GM23248 (cell line): ENCODE data around the gene DCD. TPM values are rescaled to one million over a fixed set of nuclear protein-coding genes. Genes with fewer than 3 reads are reported as not detected.

Experiments
- DNase-seq: peaks from one replicate; pipeline ENCODE4 v3.0.0-alpha.2; 2015
- H2AFZ ChIP-seq: fragments of 200-600 bp; sonication (generic); 2 replicates; pipeline ENCODE4 v1.6.1; 2016; ENCODE audit warnings: antibody characterized with exemption
- H3F3A ChIP-seq: fragments of 200-600 bp; sonication (generic); 2 replicates; pipeline ENCODE4 v1.6.1; 2016; ENCODE audit warnings: mild to moderate bottlenecking, antibody characterized with exemption, mixed run types; ENCODE audit not compliant: insufficient read depth
- H3K27ac ChIP-seq: fragments of 200-600 bp; sonication (generic); 2 replicates; pipeline ENCODE4 v1.5.1; 2016; ENCODE audit warnings: mild to moderate bottlenecking
- H3K27me3 ChIP-seq: fragments of 200-600 bp; sonication (generic); replicated peaks from 2 replicates; pipeline ENCODE4 v1.6.1; 2016; ENCODE audit warnings: mild to moderate bottlenecking; ENCODE audit not compliant: insufficient read depth
- H3K36me3 ChIP-seq: fragments of 200-600 bp; sonication (generic); 2 replicates; pipeline ENCODE4 v1.6.1; 2016; ENCODE audit warnings: low read depth, mild to moderate bottlenecking
- H3K4me1 ChIP-seq: fragments of 200-600 bp; sonication (generic); 2 replicates; pipeline ENCODE4 v1.6.1; 2016; ENCODE audit warnings: mild to moderate bottlenecking; ENCODE audit not compliant: insufficient read depth
- H3K4me2 ChIP-seq: fragments of 200-600 bp; sonication (generic); one replicate; pipeline ENCODE4 v1.6.1; 2016; ENCODE audit warnings: mild to moderate bottlenecking; ENCODE audit not compliant: unreplicated experiment
- H3K4me3 ChIP-seq: fragments of 200-600 bp; sonication (generic); 2 replicates; pipeline ENCODE4 v1.5.1; 2016; ENCODE audit warnings: mild to moderate bottlenecking
- H3K79me2 ChIP-seq: fragments of 200-600 bp; sonication (generic); 2 replicates; pipeline ENCODE4 v1.6.1; 2016; ENCODE audit warnings: mild to moderate bottlenecking; ENCODE audit not compliant: insufficient read depth
- H3K9ac ChIP-seq: fragments of 200-600 bp; sonication (generic); 2 replicates; pipeline ENCODE4 v1.6.1; 2016; ENCODE audit warnings: mild to moderate bottlenecking
- H3K9me2 ChIP-seq: fragments of 200-600 bp; sonication (generic); 2 replicates; pipeline ENCODE4 v1.6.1; 2016; ENCODE audit warnings: mixed run types, mild to moderate bottlenecking, moderate library complexity; ENCODE audit not compliant: insufficient read depth
- H3K9me3 ChIP-seq: fragments of 200-600 bp; sonication (generic); one replicate; pipeline ENCODE4 v1.6.1; 2017; ENCODE audit warnings: low read depth
- H4K20me1 ChIP-seq: fragments of 200-600 bp; sonication (generic); 2 replicates; pipeline ENCODE4 v1.6.0; 2016; ENCODE audit not compliant: insufficient read depth
- EZH2 ChIP-seq: fragments of 200-600 bp; sonication (generic); IDR thresholded peaks from 2 replicates; pipeline ENCODE4 v1.6.1; 2018; ENCODE audit warnings: antibody characterized with exemption, mild to moderate bottlenecking; ENCODE audit not compliant: insufficient read depth, poor library complexity, severe bottlenecking
- EZH2phosphoT487 ChIP-seq: fragments of 200-600 bp; sonication (generic); IDR thresholded peaks from 2 replicates; pipeline ENCODE4 v1.6.1; 2018; ENCODE audit warnings: antibody characterized with exemption, moderate library complexity, mild to moderate bottlenecking, low read depth; ENCODE audit not compliant: insufficient read depth
- WGBS, 2 experiments: methylation state at CpG; one replicate each; pipeline ENCODE4 v1.1.6; 2015 to 2017; ENCODE audit warnings: low lambda C conversion rate in 2 of 2, low coverage in 1 of 2; ENCODE audit errors: missing lambda C conversion rate in 2 of 2; 5-methylcytosine and 5-hydroxymethylcytosine counted together
- in situ Hi-C: fragments of 300-500 bp; cut with MboI; formaldehyde crosslinking; loops from 2 replicates; pipeline ENCODE4 v1.15.0; 2020
- polyA plus RNA-seq: library from polyadenylated mRNA; unstranded; fragments of >200 nt; fragmentation: Nextera tagmentation; extraction: Ambion mirVana; gene quantifications from 2 replicates; pipeline ENCODE4 v1.2.1, GENCODE V29; 2016
- total RNA-seq: library from RNA; depleted of rRNA; stranded (reverse); fragments of >200 nt; shearing (Covaris generic); gene quantifications from 2 replicates; pipeline ENCODE4 v1.2.3, GENCODE V29; 2014

DCD gene
- total and polyA plus RNA-seq, 2 experiments from 2014 or later, result not detected

DNA sequence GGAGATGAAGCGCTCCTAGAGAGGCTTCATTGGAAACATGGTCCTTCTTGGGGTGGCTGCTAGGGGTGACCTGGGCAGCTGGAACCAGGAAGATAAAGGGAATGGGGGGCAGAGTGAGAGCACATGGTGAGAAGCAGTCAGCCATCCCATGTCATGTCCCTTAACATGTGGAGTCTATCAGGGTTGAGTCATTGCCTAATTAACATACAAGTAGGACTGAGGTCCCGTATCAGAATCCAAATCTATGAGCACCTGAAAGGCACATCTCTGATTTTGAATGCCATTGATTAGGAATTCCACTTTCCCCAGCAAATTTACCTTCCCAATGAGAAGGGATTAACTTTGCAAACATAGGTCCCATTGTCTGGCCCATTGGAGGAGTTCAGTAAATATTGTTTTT is 39.4 kb downstream of the DCD start:
- Histone ChIP-seq H3K4me3 (no peak overlapping the region), H3K9me3 (no peaks in the 10 kb centered on the region), H3K4me1 (no peaks in the 10 kb centered on the region), H3F3A (no peaks in the 10 kb centered on the region), H3K9me2 (no peaks in the 10 kb centered on the region), H3K79me2 (no peaks in the 10 kb centered on the region), H2AFZ (no peak overlapping the region), H3K27me3 (peaks cover 28% of the 10 kb centered on the region), H3K4me2 (no peak overlapping the region), H4K20me1 (no peaks in the 10 kb centered on the region), H3K9ac (no peak overlapping the region), H3K36me3 (no peaks in the 10 kb centered on the region), H3K27ac (no peak overlapping the region)
- TF ChIP-seq EZH2phosphoT487, result no peak
- no peak for TF ChIP-seq EZH2
- WGBS, 2 experiments, result 12 to 17% methylated on average over 2 of the region's 2 CpGs
- in situ Hi-C loops, result no loop called here
- DNase-seq, result no peak

DNA sequence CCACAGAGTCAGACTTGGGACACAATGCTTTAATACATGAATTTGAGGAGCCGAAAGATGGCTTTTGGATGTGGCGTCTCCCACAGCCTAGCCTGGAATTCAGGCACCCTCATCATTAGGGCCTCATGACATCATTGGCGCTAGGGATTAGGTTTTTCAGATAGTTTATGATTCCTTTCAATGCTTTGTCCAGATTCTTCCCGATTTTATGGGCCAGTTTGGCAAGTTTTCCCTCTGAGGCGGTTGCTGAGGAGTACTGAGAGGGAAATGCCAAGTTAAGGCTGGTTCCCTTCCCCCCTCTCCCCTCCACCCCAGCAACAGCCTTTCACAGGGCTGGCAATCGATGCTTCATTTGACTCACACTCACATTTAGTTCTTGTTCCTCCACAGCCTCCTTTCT is 40.0 kb downstream of the DCD start:
- H3K4me1 ChIP-seq, result no peaks in the 10 kb centered on the region
- no peak for TF ChIP-seq EZH2
- TF ChIP-seq EZH2phosphoT487, result no peak
- H3K9me3 ChIP-seq, result no peaks in the 10 kb centered on the region
- H2AFZ ChIP-seq, result no peak overlapping the region
- no peak overlapping the region for H3K4me3 ChIP-seq
- no peaks in the 10 kb centered on the region for H4K20me1 ChIP-seq
- no peak overlapping the region for H3K9ac ChIP-seq
- H3K27me3 ChIP-seq, result peaks cover 25% of the 10 kb centered on the region
- no peak for DNase-seq
- H3K9me2 ChIP-seq, result no peaks in the 10 kb centered on the region
- in situ Hi-C loops, result no loop called here
- no peak overlapping the region for H3K27ac ChIP-seq
- H3K4me2 ChIP-seq, result no peak overlapping the region
- H3F3A ChIP-seq, result no peaks in the 10 kb centered on the region
- 26% methylated on average over 6 of the region's 6 CpGs for WGBS, 2 experiments
- H3K79me2 ChIP-seq, result no peaks in the 10 kb centered on the region
- no peaks in the 10 kb centered on the region for H3K36me3 ChIP-seq

GRCh38 chr12:54606556-54606955 is 41.6 kb downstream of the DCD start:
- Histone ChIP-seq H2AFZ (no peak overlapping the region), H4K20me1 (no peaks in the 10 kb centered on the region), H3K4me1 (no peaks in the 10 kb centered on the region), H3K4me3 (no peak overlapping the region), H3K9me3 (no peaks in the 10 kb centered on the region), H3K9me2 (no peaks in the 10 kb centered on the region), H3K9ac (no peak overlapping the region), H3K36me3 (no peaks in the 10 kb centered on the region), H3K27me3 (peaks cover 10% of the 10 kb centered on the region; the same call in 1 of the 2 replicates), H3K27ac (no peak overlapping the region), H3F3A (no peaks in the 10 kb centered on the region), H3K4me2 (no peak overlapping the region), H3K79me2 (no peaks in the 10 kb centered on the region)
- no peak for TF ChIP-seq EZH2
- no peak for TF ChIP-seq EZH2phosphoT487
- in situ Hi-C loops, result no loop called here
- no peak for DNase-seq
- 13 to 28% methylated on average over 3 to 4 of the region's 4 CpGs for WGBS, 2 experiments

- no peak for DNase-seq
- no peak overlapping the region for H3K4me3 ChIP-seq
- 46 to 48% methylated on average over 6 of the region's 6 CpGs for whole genome bisulfite sequencing, 2 experiments
- no peak overlapping the region for H3K4me2 ChIP-seq
- H3K27me3 ChIP-seq, result peaks cover 9% of the 10 kb centered on the region; the same call in 1 of the 2 replicates
- H3K9me2 ChIP-seq, result no peaks in the 10 kb centered on the region
- H3F3A ChIP-seq, result no peaks in the 10 kb centered on the region
- H4K20me1 ChIP-seq, result no peaks in the 10 kb centered on the region
- H3K27ac ChIP-seq, result no peak overlapping the region
- no peaks in the 10 kb centered on the region for H3K9me3 ChIP-seq
- TF ChIP-seq EZH2phosphoT487 (no peak), EZH2 (no peak)
- no peaks in the 10 kb centered on the region for H3K36me3 ChIP-seq
- H3K4me1 ChIP-seq, result no peaks in the 10 kb centered on the region
- in situ Hi-C loops, result no loop called here
- no peaks in the 10 kb centered on the region for H3K79me2 ChIP-seq
- H2AFZ ChIP-seq, result no peak overlapping the region
- H3K9ac ChIP-seq, result no peak overlapping the region
Observed at GRCh38 chr12:54605138-54605970, 42.8 kb downstream of the DCD start.

- H3K9me3 ChIP-seq, result no peaks in the 10 kb centered on the region
- no peak overlapping the region for H3K4me3 ChIP-seq
- H3F3A ChIP-seq, result no peaks in the 10 kb centered on the region
- no peak overlapping the region for H3K9ac ChIP-seq
- in situ Hi-C loops, result no loop called here
- no peak overlapping the region for H3K4me2 ChIP-seq
- H3K4me1 ChIP-seq, result no peaks in the 10 kb centered on the region
- H4K20me1 ChIP-seq, result no peaks in the 10 kb centered on the region
- H3K79me2 ChIP-seq, result no peaks in the 10 kb centered on the region
- TF ChIP-seq EZH2 (no peak), EZH2phosphoT487 (no peak)
- H3K27me3 ChIP-seq, result peaks cover 14% of the 10 kb centered on the region
- no peak overlapping the region for H3K27ac ChIP-seq
- no peak for DNase-seq
- H2AFZ ChIP-seq, result no peak overlapping the region
- H3K9me2 ChIP-seq, result no peaks in the 10 kb centered on the region
- H3K36me3 ChIP-seq, result no peaks in the 10 kb centered on the region
- WGBS, 2 experiments, result 65 to 71% methylated on average over 4 of the region's 4 CpGs
Observed at GRCh38 chr12:54604436-54604835, 43.7 kb downstream of the DCD start.
